Bone marrow (tissue), 2 donors: ENCODE data around the gene AKR1D1.
"Not testable (repeated sequence)": the region's sequence is repeated elsewhere in the genome, so short reads cannot be mapped to it uniquely, and the experiment has no call there.

Source experiments
- DNase-seq, 2 donors: peaks; one replicate each; lab custom pipeline; 2025; lab: John Stamatoyannopoulos, UW

The AKR1D1 gene

DNA sequence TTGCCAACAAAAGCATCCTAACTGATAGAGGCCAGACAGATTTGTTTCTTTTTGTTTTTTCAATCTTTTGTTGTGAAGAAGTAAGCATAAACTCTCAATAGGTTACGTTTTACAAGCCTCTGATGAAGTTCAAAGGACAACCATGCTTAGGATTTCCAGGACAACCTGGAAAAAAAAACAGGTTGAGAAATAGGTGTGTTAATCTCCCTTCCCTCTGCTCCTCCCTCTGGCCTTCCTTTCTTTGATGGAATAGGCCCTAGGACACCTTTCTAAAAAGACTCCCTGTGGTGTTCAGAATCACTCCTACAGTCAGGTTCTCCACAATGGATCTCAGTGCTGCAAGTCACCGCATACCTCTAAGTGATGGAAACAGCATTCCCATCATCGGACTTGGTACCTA, at the start of gene AKR1D1:
TSS of gene AKR1D1 (plus strand) at position 264 of the 400 bp plus-strand sequence. CDS start at position 324, 60 bp downstream.
- no peak for DNase-seq

DNA sequence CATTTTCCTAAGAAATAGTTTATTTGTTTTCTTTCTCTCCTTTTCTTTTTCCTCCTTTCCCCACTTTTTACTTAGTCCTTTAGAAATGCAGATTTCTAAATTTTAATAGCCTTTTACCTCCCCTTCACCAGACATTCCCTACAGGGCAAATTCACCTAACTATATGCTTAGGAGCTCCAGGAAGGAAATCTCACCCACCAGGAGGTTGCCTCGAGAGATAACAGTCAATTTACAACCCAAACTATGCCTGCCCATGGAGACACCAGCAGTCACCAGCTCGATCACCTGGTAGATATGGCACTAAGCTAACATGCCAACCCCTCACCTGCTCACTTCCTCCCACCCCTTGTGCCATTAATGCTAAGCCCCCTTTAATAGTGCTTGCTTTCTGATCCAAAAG, 49.2 kb upstream of the AKR1D1 start:
- DNase-seq = no peak

GRCh38 chr7:138029126-138029525, 47.1 kb upstream of the AKR1D1 start:
- DNase-seq = no peak

DNA sequence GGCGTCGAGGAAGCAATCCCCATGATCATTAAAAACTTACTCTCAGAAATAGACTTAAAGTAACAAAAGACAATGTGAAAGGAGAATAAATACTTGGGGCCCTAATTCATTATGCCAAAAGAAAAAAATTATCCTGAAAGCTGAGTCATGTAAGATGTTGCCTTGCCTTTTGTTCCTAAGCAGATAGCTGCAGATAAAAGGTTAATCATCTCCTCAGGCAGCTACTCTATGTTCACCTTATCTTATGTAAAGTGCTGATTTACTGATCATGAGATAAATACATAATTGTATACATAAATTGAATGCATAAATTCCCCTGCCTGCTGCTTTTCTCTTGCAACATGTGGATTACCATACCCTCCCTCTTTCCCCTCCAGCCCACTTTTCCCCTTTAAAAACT, 46.3 kb upstream of the AKR1D1 start:
- DNase-seq = no peak

- no peak for DNase-seq
These were observed 45.4 kb upstream of the AKR1D1 start for GRCh38 chr7:138030679-138031351.

GRCh38 chr7:138032186-138032585, 44.1 kb upstream of the AKR1D1 start:
- DNase-seq = no peak

DNA sequence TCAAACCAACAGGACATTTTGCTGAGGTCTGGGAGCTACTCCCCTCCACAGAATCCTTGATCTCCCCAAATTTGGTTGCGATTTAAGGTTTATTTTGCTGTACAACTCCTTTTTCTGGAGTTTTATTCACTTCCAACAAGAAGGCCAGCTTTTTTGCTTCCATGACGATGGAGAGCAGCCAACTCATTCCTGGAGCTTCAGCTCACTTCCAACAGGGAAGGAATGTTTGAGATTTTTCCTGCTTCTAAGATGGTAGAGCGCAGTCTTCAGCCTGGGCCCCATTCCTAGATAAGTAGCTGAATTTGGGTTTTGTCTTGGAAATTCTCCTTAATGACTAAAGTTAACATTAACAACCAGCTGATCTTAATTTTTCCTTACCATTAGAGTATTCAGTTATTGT, 43.5 kb upstream of the AKR1D1 start:
- no peak for DNase-seq

- DNase-seq = no peak
These were observed 43.0 kb upstream of the AKR1D1 start for GRCh38 chr7:138033241-138033640.

GRCh38 chr7:138036135-138036534, 40.1 kb upstream of the AKR1D1 start:
- no peak for DNase-seq

DNA sequence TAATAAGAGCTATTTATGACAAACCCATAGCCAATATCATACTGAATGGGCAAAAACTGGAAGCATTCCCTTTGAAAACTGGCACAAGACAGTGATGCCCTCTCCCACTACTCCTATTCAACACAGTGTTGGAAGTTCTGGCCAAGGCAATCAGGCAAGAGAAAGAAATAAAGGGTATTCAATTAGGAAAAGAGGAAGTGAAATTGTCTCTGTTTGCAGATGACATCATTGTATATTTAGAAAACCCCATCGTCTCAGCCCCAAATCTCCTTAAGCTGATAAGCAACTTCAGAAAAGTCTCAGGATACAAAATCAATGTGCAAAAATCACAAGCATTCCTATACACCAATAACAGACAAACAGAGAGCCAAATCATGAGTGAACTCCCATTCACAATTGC, 36.2 kb upstream of the AKR1D1 start:
- not testable (repeated sequence) for DNase-seq

DNA sequence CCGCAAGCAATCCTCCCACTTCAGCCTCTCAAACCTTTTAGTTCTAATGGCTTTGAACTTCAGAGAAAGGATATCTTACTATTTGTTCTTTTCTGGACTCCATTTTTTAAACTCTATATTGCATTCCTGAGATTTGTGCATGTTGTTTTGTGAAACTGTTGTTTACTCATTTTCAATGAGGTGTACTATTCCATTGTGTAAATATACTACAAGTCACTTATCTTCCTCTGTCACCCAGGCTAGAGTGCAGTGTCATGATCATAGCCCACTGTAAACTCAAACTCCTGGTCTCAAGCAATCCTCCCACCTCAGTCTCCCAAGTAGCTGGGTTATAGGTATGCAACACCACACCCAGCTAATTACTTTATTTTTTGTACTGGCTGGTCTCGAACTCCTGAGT, 31.4 kb upstream of the AKR1D1 start:
- DNase-seq = no peak

DNA sequence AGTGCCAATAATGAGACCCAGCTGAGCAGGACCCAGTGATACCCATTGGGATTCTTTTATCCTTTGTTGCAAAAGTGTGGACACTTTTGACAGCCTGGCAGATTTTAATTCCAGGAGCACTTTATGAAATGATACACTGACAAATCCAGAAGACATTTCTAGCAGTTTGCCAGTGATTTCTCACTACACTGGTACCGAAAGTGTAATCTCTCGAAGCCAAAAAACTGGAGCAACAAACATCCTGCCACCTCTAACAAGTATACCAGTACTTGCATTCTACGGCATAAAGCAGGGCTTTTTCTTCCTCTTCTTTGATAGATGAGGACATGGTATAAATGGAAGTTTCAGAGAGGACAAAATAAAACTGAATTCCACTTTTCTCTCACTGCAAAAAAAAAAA, 28.4 kb upstream of the AKR1D1 start:
- DNase-seq = no peak

- no peak for DNase-seq
These were observed 26.6 kb upstream of the AKR1D1 start for GRCh38 chr7:138049505-138050116.

DNA sequence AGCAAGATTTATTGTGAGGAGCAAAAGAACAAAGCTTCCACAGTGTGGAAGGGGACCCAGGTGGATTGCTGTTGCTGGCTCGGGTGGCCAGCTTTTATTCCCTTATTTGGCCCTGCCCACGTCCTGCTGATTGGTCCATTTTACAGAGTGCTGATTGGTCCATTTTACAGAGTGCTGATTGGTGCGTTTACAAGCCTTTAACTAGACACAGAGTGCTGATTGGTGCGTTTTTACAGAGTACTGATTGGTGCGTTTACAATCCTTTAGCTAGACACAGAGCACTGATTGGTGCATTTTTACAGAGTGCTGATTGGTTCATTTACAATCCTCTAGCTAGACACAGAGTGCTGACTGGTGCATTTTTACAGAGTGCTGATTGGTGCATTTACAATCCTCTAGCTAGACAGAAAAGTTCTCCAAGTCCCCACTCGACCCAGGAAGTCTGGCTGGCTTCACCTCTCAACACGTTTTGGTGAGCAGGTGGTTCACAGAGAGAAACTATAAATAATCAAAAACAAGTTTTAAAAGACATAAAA, 24.5 kb upstream of the AKR1D1 start:
- not testable (repeated sequence) for DNase-seq

DNA sequence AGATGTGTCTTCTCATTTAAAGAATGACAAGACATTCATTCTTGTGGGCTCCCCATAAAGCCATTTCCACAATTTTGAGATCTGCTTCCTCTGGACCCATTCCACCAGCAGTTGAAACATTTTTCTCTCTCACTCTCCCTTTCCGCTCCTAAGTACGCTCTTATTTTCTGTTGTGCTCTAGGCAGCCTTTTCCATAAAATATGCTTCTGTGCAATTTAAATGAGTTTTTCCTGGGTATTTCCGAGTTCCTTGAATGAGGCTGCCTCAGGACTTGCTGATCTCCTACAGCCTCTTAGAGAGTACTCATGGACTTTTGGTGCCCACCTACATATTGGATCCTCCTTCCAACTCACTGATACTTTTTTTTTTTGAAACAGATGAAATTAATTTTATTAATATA, 23.6 kb upstream of the AKR1D1 start:
- DNase-seq = no peak

- not testable (repeated sequence) for DNase-seq
These were observed 20.6 kb upstream of the AKR1D1 start for GRCh38 chr7:138055698-138056097.

DNA sequence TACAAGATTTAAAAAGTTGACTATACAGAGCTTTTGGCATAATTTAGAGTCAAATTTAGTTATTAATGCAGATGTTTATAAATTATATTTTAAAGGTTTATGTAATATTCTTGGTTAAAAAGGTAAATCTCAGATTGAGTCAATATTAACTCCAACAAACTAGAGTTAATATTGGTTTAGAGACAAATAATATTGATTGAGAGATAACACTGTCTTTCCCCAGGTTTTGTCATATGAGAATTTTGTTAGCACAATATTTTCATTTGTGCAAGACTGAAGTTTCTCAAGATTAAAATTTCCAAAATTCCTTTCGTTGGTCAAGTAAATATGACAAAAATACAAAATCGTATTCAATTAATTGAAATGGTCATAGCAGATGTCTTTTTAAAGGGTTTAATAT, 12.9 kb upstream of the AKR1D1 start:
- no peak for DNase-seq

GRCh38 chr7:138064856-138065357, 11.4 kb upstream of the AKR1D1 start:
- no peak for DNase-seq

GRCh38 chr7:138065827-138066226, 10.4 kb upstream of the AKR1D1 start:
- DNase-seq = no peak

DNA sequence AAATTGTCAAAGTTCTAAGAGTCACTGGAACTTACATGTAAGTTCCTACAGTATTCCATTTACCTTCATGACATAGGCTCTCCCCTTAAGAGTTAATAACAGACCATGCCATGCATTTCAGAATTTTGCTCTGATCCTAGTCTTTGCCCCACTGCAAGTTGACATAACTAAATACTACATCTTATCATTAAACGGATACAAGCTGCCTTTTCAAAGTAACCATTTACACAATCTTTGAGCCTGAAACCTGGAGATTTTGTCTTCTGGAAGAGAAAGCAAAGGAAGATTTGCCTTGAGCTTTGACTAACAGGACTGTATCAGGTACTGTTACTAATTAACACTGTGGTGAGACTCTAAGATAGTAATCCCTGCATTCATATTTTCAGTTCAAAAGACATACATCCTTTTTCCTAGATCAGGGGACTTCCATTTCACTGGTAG, 9.3 kb upstream of the AKR1D1 start:
- DNase-seq = no peak

- DNase-seq = no peak
These were observed 8.5 kb upstream of the AKR1D1 start for GRCh38 chr7:138067774-138068173.

DNA sequence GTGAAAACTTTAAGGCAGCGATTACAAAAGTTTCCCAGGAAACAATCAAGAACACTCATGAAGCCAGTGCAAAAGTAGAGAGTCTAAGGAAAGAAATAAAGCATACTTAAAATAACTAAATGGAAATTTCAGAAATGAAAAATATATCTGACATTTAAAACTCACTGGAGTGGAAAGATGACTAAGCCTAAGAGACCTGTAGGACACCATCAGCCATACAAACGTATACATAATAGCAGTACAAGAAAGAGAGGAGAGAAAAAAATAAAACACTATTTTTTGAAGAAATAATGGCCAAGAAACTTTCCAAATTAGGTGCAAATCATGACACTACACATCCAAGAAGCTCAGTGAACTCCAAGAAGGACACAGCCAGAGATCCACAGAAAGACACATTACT, 5.4 kb upstream of the AKR1D1 start:
- no peak for DNase-seq

DNA sequence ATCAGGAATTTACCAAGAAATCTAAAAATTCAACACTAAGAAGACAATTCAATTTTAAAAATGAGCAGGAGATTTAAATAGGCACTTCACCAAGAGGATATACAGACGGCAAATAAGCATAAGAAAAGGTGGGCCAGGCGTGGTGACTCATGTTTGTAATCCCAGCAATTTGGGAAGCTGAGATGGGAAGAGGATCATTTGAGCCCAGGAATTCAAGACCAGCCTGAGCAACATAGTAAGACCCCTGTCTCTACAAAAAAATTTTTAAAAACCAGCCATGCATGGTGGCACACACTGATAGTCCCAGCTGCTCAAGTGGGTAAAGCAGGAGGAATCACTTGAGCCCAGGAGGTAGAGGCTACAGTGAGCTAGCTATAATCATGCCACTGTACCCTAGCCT, 3.5 kb upstream of the AKR1D1 start:
- no peak for DNase-seq
